Endothelial cell of umbilical vein (primary cell): ENCODE results near the gene ARHGAP42. TPM values are rescaled to one million over a fixed set of nuclear protein-coding genes. Genes with fewer than 3 reads are reported as not detected.

ENCODE experiments used
- Bru-seq: library from RNA; stranded (reverse); fragments of 400-500 nt; gene quantifications from one replicate; lab custom pipeline; 2021; lab: Mats Ljungman, UMichigan
- BruChase-seq, 2 experiments: library from RNA; stranded (reverse); fragments of 400-500 nt; gene quantifications; one replicate each; lab custom pipeline; 2021; lab: Mats Ljungman, UMichigan
- BruUV-seq: library from RNA; stranded (reverse); fragments of 400-500 nt; replicated peaks from 2 replicates; lab custom pipeline; 2021; lab: Mats Ljungman, UMichigan
- CTCF ChIA-PET: fragments of 300-600, 350-600 bp; sonication (Branson Sonifier 250); formaldehyde crosslinking; loops from one replicate; lab custom pipeline; 2021; ENCODE audit warnings: antibody characterized with exemption, inconsistent platforms; lab: Charles Lee
- POLR2A ChIA-PET: fragments of 300-600, 350-600 bp; sonication (Branson Sonifier 250); formaldehyde crosslinking; loops from one replicate; lab custom pipeline; 2021; ENCODE audit warnings: antibody characterized with exemption, inconsistent platforms; lab: Charles Lee
- DNase-seq: peaks from one replicate; pipeline ENCODE4 v3.0.0-alpha.2; 2011; ENCODE audit warnings: low read depth, low spot score
- FAIRE-seq: peaks from 2 replicates; lab custom pipeline; 2011; peaks lifted over from hg19 to GRCh38; lab: Jason Lieb, UNC
- H2AFZ ChIP-seq: 2 replicates; pipeline ENCODE4 v1.6.0; 2012; ENCODE audit warnings: low read depth, low read length, control low read depth, inconsistent platforms
- H3K27ac ChIP-seq: 2 replicates; pipeline ENCODE4 v1.5.1; 2011; ENCODE audit warnings: low read depth, mild to moderate bottlenecking, control low read depth, low read length, moderate library complexity; ENCODE audit not compliant: insufficient read depth
- H3K27me3 ChIP-seq, 2 experiments: 2 replicates each; pipeline versions ENCODE4 v1.6.0 to v1.6.1; 2011; ENCODE audit warnings: low read length in 2 of 2, mixed read lengths in 1 of 2; ENCODE audit not compliant: control insufficient read depth in 2 of 2, insufficient read depth in 2 of 2
- H3K36me3 ChIP-seq, 2 experiments: 2 replicates in 1 of 2; 3 replicates in 1 of 2; pipeline ENCODE4 v1.5.1; 2011; ENCODE audit warnings: low read length in 2 of 2, mild to moderate bottlenecking in 1 of 2, moderate library complexity in 1 of 2; ENCODE audit not compliant: control insufficient read depth in 2 of 2, insufficient read depth in 2 of 2; ENCODE audit errors: extremely low read depth in 1 of 2
- H3K4me1 ChIP-seq: 3 replicates; pipeline ENCODE4 v1.5.1; 2011; ENCODE audit warnings: mild to moderate bottlenecking, low read length; ENCODE audit not compliant: control insufficient read depth, insufficient read depth; ENCODE audit errors: extremely low read depth
- H3K4me2 ChIP-seq: 2 replicates; pipeline ENCODE4 v1.6.1; 2011; ENCODE audit warnings: low read length, control low read depth, mixed read lengths; ENCODE audit not compliant: insufficient read depth
- H3K4me3 ChIP-seq, 3 experiments: fragments of 200-600 bp in 1 of 3; sonication (generic), shearing (Covaris generic) in 1 of 3; replicated peaks in 1 of 3; 2 replicates each; pipeline ENCODE4 v1.5.1; 2011 to 2016; ENCODE audit warnings: control low read depth in 3 of 3, low read length in 3 of 3, mild to moderate bottlenecking in 2 of 3, inconsistent platforms in 1 of 3, low read depth in 1 of 3, moderate library complexity in 1 of 3; ENCODE audit not compliant: insufficient read depth in 1 of 3
- H3K79me2 ChIP-seq: 2 replicates; pipeline ENCODE4 v1.6.0; 2012; ENCODE audit warnings: low read length, inconsistent platforms; ENCODE audit not compliant: control insufficient read depth, insufficient read depth
- H3K9ac ChIP-seq: replicated peaks from 2 replicates; pipeline ENCODE3; 2011; ENCODE audit warnings: low read length, control low read depth; ENCODE audit not compliant: insufficient read depth; ENCODE audit errors: extremely low read depth
- H3K9me1 ChIP-seq: replicated peaks from 3 replicates; pipeline ENCODE4 v1.6.0; 2011; ENCODE audit warnings: mild to moderate bottlenecking, low read length; ENCODE audit not compliant: control insufficient read depth, insufficient read depth; ENCODE audit errors: extremely low read depth
- H3K9me3 ChIP-seq: replicated peaks from 2 replicates; pipeline ENCODE4 v1.5.1; 2012; ENCODE audit warnings: low read length, inconsistent platforms; ENCODE audit not compliant: control insufficient read depth, insufficient read depth
- H4K20me1 ChIP-seq: replicated peaks from 2 replicates; pipeline ENCODE3; 2011; ENCODE audit warnings: mild to moderate bottlenecking, low read length; ENCODE audit not compliant: control insufficient read depth, insufficient read depth; ENCODE audit errors: extremely low read depth
- CTCF ChIP-seq, 2 donors: IDR thresholded peaks; 1 replicate in 1 of 2; 2 replicates in 1 of 2; pipeline ENCODE4 v1.5.1; 2011; ENCODE audit warnings: low read length in 2 of 2, mild to moderate bottlenecking in 2 of 2, moderate library complexity in 2 of 2, control low read depth in 1 of 2, inconsistent platforms in 1 of 2, low read depth in 1 of 2; ENCODE audit not compliant: insufficient read depth in 1 of 2; ENCODE audit errors: extremely low read depth in 1 of 2
- EZH2 ChIP-seq: IDR thresholded peaks from 2 replicates; pipeline ENCODE4 v1.6.1; 2012; ENCODE audit warnings: borderline replicate concordance, low read depth, mild to moderate bottlenecking, moderate library complexity, low read length, inconsistent platforms; ENCODE audit not compliant: severe bottlenecking
- FOS ChIP-seq: IDR thresholded peaks from 2 replicates; pipeline ENCODE4 v1.6.1; 2011; ENCODE audit warnings: mild to moderate bottlenecking, low read length, moderate library complexity, borderline replicate concordance; ENCODE audit not compliant: insufficient read depth
- GATA2 ChIP-seq: IDR thresholded peaks from 2 replicates; pipeline ENCODE4 v1.7.0; 2011; ENCODE audit warnings: low read depth, mild to moderate bottlenecking, moderate library complexity, mixed read lengths, low read length; ENCODE audit not compliant: insufficient read length, insufficient read depth
- JUN ChIP-seq: IDR thresholded peaks from 2 replicates; pipeline ENCODE4 v1.6.1; 2011; ENCODE audit warnings: borderline replicate concordance, low read depth; ENCODE audit not compliant: insufficient read length, insufficient read depth
- MAX ChIP-seq: IDR thresholded peaks from 2 replicates; pipeline ENCODE4 v1.6.1; 2011; ENCODE audit not compliant: insufficient read depth, insufficient read length
- MYC ChIP-seq: IDR thresholded peaks from one replicate; pipeline ENCODE4 v1.6.1; 2011; ENCODE audit warnings: mild to moderate bottlenecking, low read depth, low read length
- POLR2A ChIP-seq: IDR thresholded peaks from 2 replicates; pipeline ENCODE4 v1.6.1; 2012; ENCODE audit warnings: low read depth, mild to moderate bottlenecking, control low read depth, low read length
- POLR2AphosphoS5 ChIP-seq: IDR thresholded peaks from 2 replicates; pipeline ENCODE4 v1.6.1; 2012; ENCODE audit warnings: low read depth, mild to moderate bottlenecking, control low read depth, low read length, moderate library complexity; ENCODE audit not compliant: insufficient read depth
- dilution Hi-C: fragments of 300-500 bp; cut with MboI; formaldehyde crosslinking; loops from one replicate; pipeline ENCODE4 v1.15.0; 2019; ENCODE audit warnings: low sequenced_read_pairs; ENCODE audit not compliant: extremely low pct_ligation_motif_present
- intact Hi-C: fragments of 100-400 bp; cut with micrococcal nuclease; formaldehyde crosslinking; loops from one replicate; pipeline ENCODE4 v1.10.0; 2022
- long read RNA-seq: library from polyadenylated mRNA; stranded (forward); transcript quantifications from one replicate; pipeline ENCODE4 v2.0.0, GENCODE V29; 2021
- polyA minus RNA-seq, 3 experiments: library from RNA; depleted of rRNA, polyadenylated mRNA; stranded (reverse); fragments of >200 nt; gene quantifications; 1 replicate in 1 of 3; 2 replicates in 2 of 3; pipeline ENCODE4 v1.2.3, GENCODE V29; 2011
- polyA plus RNA-seq, 4 experiments: library from polyadenylated mRNA; depleted of rRNA in 3 of 4; stranded (reverse) in 3 of 4; unstranded in 1 of 4; fragments of >200 nt; gene quantifications; 2 replicates each; pipeline versions ENCODE4 v1.2.1 to v1.2.3, GENCODE V29; 2011 to 2012; ENCODE audit warnings: missing spikeins in 1 of 4
- total RNA-seq: library from RNA; stranded (reverse); gene quantifications from 2 replicates; pipeline ENCODE4 v1.2.3, GENCODE V29; 2021

ARHGAP42 gene
- total RNA-seq (2.4 and 6.6 TPM in 2 replicates), polyA plus RNA-seq (1.8 TPM in 2 replicates), polyA minus RNA-seq (4.1 and 8.5 TPM in 2 replicates), Bru-seq, nascent RNA (percentile 53 among the genes with signal in this experiment), BruChase-seq, experiment 1, labeled RNA remaining after a 6-hour chase (percentile 46 among the genes with signal in this experiment), BruChase-seq, experiment 2, labeled RNA remaining after a 2-hour chase (percentile 51 among the genes with signal in this experiment)
- 1.8 and 1.9 TPM in 2 replicates for polyA plus RNA-seq (2011; cell fraction: cytosol; rRNA removed)
- 5.4 and 6.3 TPM in 2 replicates for polyA plus RNA-seq (2011; cell fraction: nucleus; rRNA removed)
- 2.8 and 3.6 TPM in 2 replicates for polyA plus RNA-seq (2012)
- 4.4 TPM for polyA minus RNA-seq (2011; cell fraction: cytosol; rRNA and poly(A)+ RNA removed)
- 11.3 and 13.6 TPM in 2 replicates for polyA minus RNA-seq (2011; cell fraction: nucleus; rRNA and poly(A)+ RNA removed)
- long read RNA-seq, partial matches to known transcripts: 1 of 1 reads
- long read RNA-seq, other reads (novel, unspliced or antisense): 0 of 1 reads

DNA sequence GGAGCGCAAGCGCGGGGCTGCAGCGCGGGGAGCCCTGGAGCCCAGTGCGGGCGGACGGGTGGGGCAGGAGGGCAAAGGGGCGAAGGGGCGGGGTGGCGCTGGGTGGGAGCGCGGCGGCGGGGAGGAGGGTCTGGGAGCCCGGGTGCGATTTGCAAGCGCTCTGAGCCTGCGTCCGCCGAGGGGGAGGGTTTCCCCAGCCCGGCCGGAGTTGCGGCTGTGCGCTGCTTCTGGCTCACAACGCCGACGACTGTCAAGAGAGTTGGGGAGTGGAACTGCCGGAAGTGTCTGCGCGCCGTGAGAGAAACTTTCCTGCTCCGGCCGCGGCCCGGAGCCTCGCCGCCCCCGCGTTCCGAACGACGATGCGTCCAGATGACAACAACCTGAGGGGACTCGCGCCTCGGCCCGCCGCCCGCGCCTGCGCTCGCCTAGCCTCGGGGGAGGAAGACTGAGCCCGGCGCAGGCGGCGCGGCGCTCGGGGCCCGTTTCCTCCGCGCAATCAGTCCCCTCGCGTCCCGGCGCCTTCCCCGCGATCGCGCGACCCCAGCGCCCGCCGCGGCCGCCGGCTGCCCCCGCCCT lies at the start of gene ARHGAP42:
TSS of gene ARHGAP42 (plus strand) at position 235 of the 576 bp plus-strand sequence. CDS start 391 bp downstream, outside the sequence.
- dilution Hi-C loops: no loop called here
- peak within 1 kb of the TSS; percentile 92 for H3K9ac ChIP-seq
- CTCF ChIA-PET: interaction anchor here (0.6 to 2.8 kb wide), 36 partner anchors 8 to 242 kb away, joined by 3 to 40 read pairs (median 4); no protein-coding TSS in a partner anchor
- no peaks in the 10 kb centered on the region for H3K27me3 ChIP-seq
- no peaks in the 10 kb centered on the region for H4K20me1 ChIP-seq
- H3K79me2 ChIP-seq: no peaks in the 10 kb centered on the region
- H3K4me1 ChIP-seq: peaks cover 6% of the 10 kb centered on the region
- TSS peak; percentile 35 for BruUV-seq
- peak; percentile 61 for DNase-seq
- no peaks in the 10 kb centered on the region for H3K36me3 ChIP-seq
- H3K27ac ChIP-seq: peak within 1 kb of the TSS; percentile 63
- POLR2A ChIA-PET: interaction anchor here (0.7 kb wide), 1 partner anchor 67 kb away, joined by 3 read pairs; no protein-coding TSS in a partner anchor
- intact Hi-C loops: loop anchor here (1.0 to 5.0 kb wide), 5 partner anchors 32 to 168 kb away; no protein-coding TSS in a partner anchor
- peak within 1 kb of the TSS; percentile 88 for H3K4me2 ChIP-seq
- no peaks in the 10 kb centered on the region for H3K9me3 ChIP-seq
- H3K4me3 ChIP-seq: peak within 1 kb of the TSS; percentile 84 to 90 (median 89)
- TF ChIP-seq CTCF (IDR thresholded peaks at IDR 0.05; ENCODE audit: extremely low read depth in 1 of 2, insufficient read depth in 1 of 2, low read depth in 1 of 2, low read length in 2 of 2): no peak
- TF ChIP-seq EZH2: no peak
- TF ChIP-seq GATA2: no peak
- no peak for TF ChIP-seq FOS
- no peak for TF ChIP-seq JUN
- TF ChIP-seq MAX: no peak
- no peak for TF ChIP-seq MYC
- no peak for TF ChIP-seq POLR2A
- TF ChIP-seq POLR2AphosphoS5: no peak
- peak within 1 kb of the TSS; percentile 97 for H2AFZ ChIP-seq
- H3K9me1 ChIP-seq: no peaks in the 10 kb centered on the region
- peak; percentile 33 for FAIRE-seq
